ENCODE data around the gene KCNJ9.

DNA sequence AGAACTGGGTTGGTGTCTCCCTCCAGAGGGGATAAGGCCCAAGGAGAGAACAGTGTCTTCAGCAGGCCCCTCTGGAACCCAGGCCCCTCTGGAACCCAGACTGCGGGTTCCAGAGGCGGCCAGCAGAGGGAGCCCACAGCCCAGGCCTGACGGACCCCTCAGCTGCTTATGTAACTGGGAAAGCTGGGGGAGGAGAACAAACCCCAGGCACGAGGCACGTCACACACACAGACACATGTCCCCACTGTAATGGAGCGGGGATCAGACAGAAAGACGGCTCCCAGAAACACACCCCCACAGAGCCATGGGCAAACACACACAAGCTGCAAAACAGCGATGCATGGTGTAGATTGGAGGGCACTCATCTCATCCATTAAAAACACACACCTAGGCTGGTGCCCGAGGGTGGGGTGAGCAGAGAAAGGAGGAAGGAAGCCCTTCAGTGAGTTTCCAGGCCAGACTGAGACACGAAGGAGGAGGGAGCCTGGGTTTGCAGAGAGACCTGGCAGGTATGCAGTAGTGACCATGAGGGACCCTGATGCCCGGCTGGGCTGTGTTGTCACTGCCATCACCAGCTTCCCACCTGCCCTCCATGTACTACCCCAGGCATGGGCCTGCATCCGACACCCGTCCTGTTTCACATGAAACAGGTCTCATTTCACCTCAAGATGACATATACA is 19.8 kb downstream of the KCNJ9 start:
- TF ChIP-seq POLR2A (IDR thresholded peaks at IDR 0.05; ENCODE audit: low read length) (no peak), GATA1 (IDR thresholded peaks at IDR 0.05; ENCODE audit: low read depth, low read length) (no peak)
